Astrocyte of the spinal cord (primary cell): ENCODE measurements around the gene FOXB1.

ENCODE experiments used
- DNase-seq: peaks from one replicate; pipeline ENCODE4 v3.0.0; 2011; ENCODE audit warnings: low read depth, low spot score
- H3K4me3 ChIP-seq: 2 replicates; pipeline ENCODE4 v1.5.1; 2011; ENCODE audit warnings: low read depth, mild to moderate bottlenecking, low read length, moderate library complexity
- CTCF ChIP-seq: IDR thresholded peaks from 2 replicates; pipeline ENCODE4 v1.5.1; 2012; ENCODE audit warnings: low read depth, mild to moderate bottlenecking, low read length, inconsistent platforms
- in situ Hi-C: cut with HindIII; loops from 2 replicates; pipeline ENCODE4 v1.10.0; 2017; ENCODE audit warnings: low sequenced_read_pairs

FOXB1 gene

GRCh38 chr15:60017538-60018520 lies 13.7 kb downstream of the FOXB1 start:
- no peak for TF ChIP-seq CTCF
- in situ Hi-C loops, result no loop called here
- H3K4me3 ChIP-seq, result no peak overlapping the region
- no peak for DNase-seq

GRCh38 chr15:60020736-60021135 lies 16.6 kb downstream of the FOXB1 start:
- DNase-seq, result no peak
- no peak overlapping the region for H3K4me3 ChIP-seq
- no peak for TF ChIP-seq CTCF
- in situ Hi-C loops, result no loop called here

GRCh38 chr15:60021589-60022378 lies 17.7 kb downstream of the FOXB1 start:
- in situ Hi-C loops, result no loop called here
- DNase-seq, result no peak
- no peak for TF ChIP-seq CTCF
- no peak overlapping the region for H3K4me3 ChIP-seq

GRCh38 chr15:60022379-60022741 lies 18.2 kb downstream of the FOXB1 start:
- in situ Hi-C loops, result no loop called here
- no peak for TF ChIP-seq CTCF
- no peak overlapping the region for H3K4me3 ChIP-seq
- no peak for DNase-seq

GRCh38 chr15:60026555-60026954 lies 22.4 kb downstream of the FOXB1 start:
- H3K4me3 ChIP-seq, result no peak overlapping the region
- no peak for TF ChIP-seq CTCF
- in situ Hi-C loops, result no loop called here
- no peak for DNase-seq

- in situ Hi-C loops, result no loop called here
- no peak for DNase-seq
- TF ChIP-seq CTCF, result no peak
- H3K4me3 ChIP-seq, result no peak overlapping the region
Observed at GRCh38 chr15:60035344-60035743, 31.2 kb downstream of the FOXB1 start.
